ENCODE measurements around the gene CLCN2.

The CLCN2 gene

GRCh38 chr3:184321666-184322065 lies 39.7 kb downstream of the CLCN2 start:
- FAIRE-seq: no peak

- FAIRE-seq: no peak
Observed at GRCh38 chr3:184320104-184320445, 41.3 kb downstream of the CLCN2 start.

GRCh38 chr3:184317201-184317600 lies 44.2 kb downstream of the CLCN2 start:
- no peak for FAIRE-seq

GRCh38 chr3:184316792-184317191 lies 44.6 kb downstream of the CLCN2 start:
- FAIRE-seq: no peak

DNA sequence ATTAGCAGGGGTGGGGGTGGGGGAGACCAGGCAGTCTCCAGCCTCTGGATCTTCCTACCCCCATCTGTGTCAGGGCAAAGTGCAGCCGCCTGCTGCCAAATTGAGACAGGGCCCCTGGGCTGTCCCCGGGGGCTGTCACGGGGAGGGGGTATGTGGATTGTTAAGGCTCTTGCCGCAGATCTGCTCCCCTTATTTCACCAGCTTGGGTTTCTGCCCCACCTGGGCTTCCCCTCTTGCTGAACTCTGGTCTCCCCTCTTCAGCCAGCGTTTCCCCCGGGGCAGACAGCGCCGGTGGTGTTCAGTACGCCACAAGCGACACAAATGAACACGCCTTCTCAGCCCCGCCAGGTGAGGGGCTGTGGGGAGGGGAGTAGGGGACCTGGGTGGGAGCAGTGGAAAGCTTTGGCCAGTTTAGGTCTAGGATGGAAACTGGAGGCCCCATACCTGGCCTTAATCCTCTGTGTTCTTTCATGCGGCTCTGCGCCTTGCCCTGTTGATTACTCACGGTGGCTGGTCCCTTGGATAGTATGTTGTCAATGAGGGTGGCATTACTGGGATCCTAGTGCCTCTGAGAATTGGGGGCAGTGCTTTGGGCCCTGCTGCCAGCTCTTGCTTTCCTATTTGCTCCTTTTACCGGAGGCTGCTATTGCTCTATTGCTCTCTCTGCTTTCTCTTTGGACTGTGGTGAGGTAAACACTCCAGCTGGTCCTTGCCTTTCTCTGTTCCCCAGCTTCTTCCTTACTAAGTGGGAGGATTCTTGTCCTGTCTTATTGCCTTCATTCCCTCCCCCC lies 45.3 kb downstream of the CLCN2 start:
- FAIRE-seq: no peak

DNA sequence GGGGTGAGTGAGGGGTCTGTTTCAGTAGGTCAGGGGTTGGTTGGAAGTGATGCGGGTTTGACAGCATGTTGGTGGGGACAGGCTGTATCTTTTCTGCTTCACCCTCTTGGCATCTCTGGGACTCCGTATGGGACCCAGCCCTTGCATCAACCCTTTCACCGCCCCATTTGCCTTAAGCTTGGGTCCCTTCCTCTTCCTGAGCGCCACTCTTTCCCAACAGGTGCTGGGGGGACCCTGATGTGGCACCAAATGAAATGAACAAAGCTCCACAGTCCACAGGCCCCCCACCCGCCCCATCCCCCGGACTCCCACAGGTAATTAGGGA lies 45.9 kb downstream of the CLCN2 start:
- FAIRE-seq: no peak

DNA sequence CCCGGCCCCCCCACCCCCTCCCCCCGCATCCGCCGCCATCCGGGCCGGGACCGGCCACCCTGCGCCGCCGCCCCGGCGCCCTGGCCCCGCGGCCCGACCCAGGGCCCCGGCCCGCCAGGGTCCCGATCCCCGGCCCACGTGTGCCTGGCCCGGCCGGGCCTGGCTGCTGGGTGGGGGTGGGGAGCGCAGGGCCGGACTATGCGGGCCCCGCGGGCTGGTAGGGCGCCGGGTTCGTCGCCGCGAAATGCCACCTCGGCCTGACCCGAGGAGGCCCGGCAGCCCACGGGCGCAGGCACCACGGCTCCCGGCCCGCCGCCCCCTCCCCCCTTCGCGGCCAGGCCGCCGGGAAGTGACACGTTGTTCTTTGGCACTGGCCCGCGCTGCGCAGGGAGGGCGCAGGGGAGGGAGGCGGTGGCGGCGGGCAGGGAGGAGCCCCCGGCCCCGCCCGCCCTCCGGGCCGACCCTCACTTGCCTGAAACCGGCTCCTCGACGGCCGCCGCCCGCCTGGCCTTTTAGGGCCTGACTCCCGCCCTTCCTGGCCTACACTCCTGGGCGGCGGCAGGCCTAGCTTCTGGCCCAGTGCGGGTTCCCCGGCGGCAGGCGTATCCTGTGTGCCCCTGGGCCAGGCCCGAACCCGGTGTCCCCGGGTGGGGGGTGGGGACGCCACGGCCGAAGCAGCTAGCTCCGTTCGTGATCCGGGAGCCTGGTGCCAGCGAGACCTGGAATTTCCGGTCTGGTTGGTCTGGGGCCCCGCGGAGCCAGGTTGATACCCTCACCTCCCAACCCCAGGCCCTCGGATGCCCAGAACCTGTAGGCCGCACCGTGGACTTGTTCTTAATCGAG lies 46.5 kb downstream of the CLCN2 start:
- FAIRE-seq: no peak

DNA sequence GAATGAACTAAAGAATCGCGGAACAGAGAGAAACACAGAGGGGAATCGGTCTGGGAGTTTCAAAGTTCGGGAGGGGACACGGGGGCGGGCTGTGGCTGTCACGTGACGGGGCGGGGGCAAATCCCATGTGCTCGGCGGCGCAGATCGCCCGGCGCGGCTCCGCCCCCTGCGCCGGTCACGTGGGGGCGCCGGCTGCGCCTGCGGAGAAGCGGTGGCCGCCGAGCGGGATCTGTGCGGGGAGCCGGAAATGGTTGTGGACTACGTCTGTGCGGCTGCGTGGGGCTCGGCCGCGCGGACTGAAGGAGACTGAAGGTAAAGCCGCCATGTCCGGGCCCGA lies 47.1 kb downstream of the CLCN2 start, which contains the start of gene EIF4G1:
TSS of gene EIF4G1 (plus strand) at position 244 of the 337 bp plus-strand sequence. CDS start 1,191 bp downstream, outside the sequence.
- no peak for FAIRE-seq

DNA sequence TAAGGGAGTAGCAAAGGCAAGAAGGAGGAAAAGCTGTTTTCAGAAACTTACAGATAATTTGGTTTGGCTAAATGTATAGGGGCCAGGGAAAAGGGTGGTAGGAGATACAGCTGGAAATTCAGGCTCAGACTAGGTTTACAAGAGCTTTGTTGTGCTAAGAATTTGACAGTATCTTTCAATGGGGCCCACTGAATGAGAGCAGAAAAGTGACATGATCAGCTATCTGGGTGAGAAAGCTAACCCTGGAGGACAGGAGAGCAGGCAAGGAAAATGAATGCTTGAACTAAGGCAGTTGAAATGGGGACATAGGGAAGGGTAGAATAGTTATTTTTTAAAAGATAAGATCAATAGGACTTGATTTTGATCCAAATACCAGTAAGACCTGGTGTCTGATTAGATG lies 49.8 kb downstream of the CLCN2 start:
- FAIRE-seq: no peak

- FAIRE-seq: no peak
Observed at GRCh38 chr3:184308744-184309143, 52.7 kb downstream of the CLCN2 start.

GRCh38 chr3:184307915-184308314 lies 53.5 kb downstream of the CLCN2 start:
- no peak for FAIRE-seq

GRCh38 chr3:184306341-184306972 lies 54.9 kb downstream of the CLCN2 start:
- no peak for FAIRE-seq

GRCh38 chr3:184305577-184305976 lies 55.8 kb downstream of the CLCN2 start:
- FAIRE-seq: no peak

- FAIRE-seq: no peak
Observed at GRCh38 chr3:184300378-184300720, 61.1 kb downstream of the CLCN2 start.

DNA sequence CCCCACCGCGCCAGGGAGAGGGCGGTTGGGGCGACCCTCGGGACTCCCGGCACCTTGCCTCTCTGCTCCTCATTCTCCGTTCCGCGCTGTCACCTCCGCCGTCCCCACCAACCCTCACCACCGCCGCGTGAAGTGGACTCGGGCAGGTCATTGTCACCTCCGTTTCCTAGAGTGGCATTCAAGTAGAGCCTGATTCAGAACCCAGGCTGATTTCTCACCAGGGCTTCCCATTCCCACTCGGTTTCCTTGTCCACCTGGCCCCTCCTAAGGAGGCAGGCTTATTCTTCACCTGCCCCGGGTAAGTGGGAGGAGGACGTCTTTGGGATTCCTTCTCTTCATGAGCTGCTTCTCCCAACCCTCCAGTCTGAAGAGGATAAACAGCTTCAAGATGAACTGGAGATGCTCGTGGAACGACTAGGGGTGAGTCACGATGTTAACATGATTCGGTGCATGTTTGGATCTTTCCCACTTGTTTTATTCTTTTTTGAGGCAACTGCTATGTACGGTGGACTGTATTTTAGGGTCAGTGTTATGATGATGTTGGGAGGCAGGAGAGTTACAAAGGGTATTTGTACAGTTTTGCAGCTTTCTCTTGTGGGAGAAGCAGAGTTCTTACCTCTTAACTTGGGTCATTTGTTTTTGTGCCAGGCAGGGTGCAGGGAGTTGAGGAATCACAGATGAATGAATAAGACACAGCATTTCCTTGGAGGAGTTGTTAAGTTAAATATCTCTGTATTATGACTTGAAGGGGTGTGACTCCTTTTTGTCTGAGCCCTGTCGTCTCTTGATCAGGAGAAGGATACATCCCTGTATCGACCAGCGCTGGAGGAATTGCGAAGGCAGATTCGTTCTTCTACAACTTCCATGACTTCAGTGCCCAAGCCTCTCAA lies 61.7 kb downstream of the CLCN2 start:
- no peak for FAIRE-seq

GRCh38 chr3:184298759-184299487 lies 62.5 kb downstream of the CLCN2 start, which contains the start of gene PSMD2:
TSS of gene PSMD2 (plus strand) at chr3:184299241. CDS start at chr3:184299267, 26 bp downstream.
- no peak for FAIRE-seq

- no peak for FAIRE-seq
Observed at GRCh38 chr3:184296616-184297015, 64.8 kb downstream of the CLCN2 start.
